Activated naive CD4-positive, alpha-beta T cell treated with Interleukin-2 at 50 U/mL for 16 hours (primary cell): ENCODE data around the gene RNU1-3.
A peak's percentile ranks its signal among the peaks of the same experiment; 100 is the strongest.
"Not testable (repeated sequence)": the region's sequence is repeated elsewhere in the genome, so short reads cannot be mapped to it uniquely, and the experiment has no call there.

Experiments
- DNase-seq: peaks from one replicate; pipeline ENCODE4 v3.0.0-alpha.2; 2020

RNU1-3 gene

DNA sequence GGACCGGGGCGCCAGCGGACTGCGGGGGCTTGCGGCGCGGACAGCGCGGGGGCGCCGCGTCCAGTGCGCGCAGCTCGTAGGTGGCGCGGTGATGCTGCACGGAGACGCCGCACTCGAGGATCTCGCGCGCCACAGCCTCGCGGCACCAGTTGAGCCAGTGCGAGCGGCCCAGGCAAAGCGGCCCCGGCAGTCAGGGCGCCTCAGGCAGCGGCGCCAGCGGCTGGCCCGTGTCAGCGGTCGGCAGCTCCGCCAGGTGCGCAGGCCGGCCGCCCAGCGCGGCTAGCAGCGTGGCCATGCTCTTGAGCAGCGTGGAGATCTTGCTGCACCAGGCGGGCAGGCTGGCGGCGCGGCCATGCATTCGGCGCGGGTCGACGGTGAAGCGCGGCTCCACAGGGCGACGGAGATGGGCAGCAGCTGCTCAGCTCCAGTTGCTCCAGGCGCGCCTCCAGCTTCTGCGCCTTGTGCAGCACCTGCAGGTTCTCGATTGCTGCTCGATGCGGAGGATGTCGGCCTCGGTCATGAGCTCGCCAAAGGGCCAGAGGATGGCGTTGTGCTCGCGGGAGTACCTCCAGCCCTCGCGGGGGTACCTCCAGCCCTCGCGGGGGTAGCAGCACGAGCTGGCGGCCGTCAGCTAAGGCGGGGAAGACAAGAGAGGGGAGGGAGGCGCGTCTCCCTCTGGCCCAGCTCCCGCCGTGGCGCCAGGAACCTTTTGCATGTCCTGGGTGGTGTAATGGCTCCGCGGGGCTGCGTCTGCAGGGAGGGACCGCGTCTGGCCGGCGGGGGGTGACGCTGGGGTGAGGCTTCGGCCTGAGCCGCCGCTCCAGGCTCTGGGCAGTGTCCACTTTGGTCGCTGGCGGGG, 26.9 kb upstream of the RNU1-3 start:
- DNase-seq, result not testable (repeated sequence)

DNA sequence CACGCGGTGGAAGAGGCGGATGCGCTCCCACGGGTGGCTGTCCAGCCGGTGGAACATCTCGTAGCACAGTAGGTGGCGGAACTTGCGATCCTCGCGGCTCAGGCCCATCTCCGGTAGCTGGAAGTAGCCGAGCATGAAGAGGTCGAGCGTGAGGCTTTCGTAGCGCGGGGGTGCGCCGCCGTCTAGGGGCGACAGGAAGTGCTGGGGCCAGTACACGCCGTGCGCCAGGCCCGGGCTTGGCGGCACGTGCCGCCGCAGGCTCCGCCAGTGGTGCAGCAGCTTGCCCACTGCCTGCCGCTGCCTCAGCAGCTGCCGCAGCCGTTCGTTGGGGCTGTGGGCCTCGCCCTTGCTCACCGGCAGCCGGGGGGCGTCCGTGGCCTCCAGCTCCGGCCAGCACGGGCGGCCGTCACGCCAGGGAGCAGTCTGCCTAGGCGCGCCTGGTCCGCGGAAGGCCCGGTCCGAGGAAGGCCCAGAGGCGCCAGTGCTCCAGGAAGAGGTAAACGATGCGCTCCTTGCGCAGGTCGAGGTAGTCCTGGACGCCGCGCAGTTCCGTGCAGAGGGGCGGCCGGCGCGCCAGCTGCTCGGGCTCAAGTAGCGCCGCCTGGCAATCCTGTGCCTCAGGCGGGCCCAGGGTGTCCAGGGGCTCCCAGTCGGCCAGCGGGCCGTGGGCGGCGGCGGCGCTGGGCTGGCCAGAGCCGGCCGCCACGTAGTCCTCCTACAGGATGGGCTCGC, 26.1 kb upstream of the RNU1-3 start:
- not testable (repeated sequence) for DNase-seq

DNA sequence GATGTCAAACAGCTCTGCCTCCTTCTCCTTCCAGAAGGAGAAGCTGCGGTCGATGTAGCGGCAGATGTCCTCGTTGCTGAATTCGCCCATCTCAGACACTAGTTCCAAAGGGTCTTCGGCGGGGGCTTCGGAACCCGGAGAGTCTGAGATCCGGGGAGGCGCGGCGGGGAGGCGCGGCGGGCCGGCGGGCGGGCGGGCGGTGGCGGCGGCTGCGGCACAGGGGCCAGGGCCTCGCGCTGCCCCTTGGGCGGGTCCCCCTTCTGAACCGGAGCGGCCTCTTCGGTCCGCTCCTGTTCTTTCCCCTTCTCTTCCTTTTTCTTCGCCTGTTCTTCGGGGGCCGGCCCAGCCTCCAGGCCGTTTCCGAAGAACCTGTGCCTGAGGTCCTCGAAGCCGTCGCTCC, 25.5 kb upstream of the RNU1-3 start:
- DNase-seq, result not testable (repeated sequence)

DNA sequence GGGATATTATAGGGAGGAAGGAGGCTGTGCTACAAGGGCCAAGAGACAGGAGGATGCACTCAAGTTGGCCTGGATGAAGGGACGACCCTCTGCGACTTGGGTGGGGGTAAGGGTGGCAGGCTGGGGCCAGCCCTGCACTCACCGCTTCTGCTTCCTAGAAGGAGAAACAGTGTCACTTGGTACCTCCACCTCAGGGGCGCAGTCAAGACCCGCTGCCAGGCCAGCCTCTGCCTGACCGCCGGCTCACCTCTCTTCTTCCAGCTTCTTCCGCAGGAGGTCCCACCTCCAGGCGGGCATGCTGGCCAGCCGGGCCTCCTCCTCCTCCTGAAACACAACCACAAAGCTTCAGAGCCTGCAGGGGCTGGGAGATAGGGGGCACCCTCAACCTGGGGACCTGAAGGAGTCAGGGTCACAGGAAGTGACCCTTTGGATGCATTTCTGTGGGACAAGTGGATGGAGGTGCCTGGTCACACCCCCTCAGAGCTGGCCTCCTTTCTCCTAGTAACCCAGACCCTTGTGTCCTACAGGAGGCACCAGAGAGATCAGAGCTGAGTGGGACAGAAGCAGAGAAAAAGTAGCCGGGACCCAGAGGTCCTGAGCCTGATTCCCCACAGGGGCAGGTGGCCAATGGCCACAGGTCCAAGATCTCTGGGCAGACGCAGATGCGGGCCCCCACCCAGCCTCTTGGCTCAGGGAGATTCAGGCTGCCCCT, 24.4 kb upstream of the RNU1-3 start:
- not testable (repeated sequence) for DNase-seq

DNA sequence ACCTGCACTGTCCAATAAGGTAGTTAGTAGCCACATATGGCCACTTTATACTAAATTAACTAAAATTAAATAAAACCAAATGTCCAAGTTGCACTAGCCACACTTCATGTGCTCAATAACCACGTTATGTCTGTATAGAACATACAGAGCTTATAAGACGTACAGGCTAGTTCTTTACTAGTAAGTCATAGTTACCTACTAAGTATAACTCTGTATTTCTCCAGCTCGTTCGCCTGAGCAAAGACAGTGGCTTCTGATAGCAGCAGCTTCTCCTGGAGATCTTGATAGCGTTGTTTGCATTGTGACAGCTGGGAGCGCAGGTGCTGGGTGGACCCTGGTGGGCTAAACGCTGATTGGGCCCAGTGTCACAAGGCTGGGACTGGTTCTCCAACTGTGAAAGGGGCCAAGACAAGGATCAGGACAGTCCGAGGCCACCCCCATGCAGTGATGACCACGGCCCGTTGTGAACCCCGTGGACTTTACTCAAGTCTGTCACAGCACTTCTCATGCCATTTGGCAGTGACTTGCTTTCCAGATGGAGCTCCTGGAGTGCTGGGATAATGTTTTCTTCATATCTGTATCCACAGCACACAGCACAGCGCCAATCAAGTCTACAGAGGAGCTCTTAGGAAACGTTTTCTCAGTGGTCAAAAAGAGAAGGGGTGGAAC, 20.5 kb upstream of the RNU1-3 start:
- not testable (repeated sequence) for DNase-seq

DNA sequence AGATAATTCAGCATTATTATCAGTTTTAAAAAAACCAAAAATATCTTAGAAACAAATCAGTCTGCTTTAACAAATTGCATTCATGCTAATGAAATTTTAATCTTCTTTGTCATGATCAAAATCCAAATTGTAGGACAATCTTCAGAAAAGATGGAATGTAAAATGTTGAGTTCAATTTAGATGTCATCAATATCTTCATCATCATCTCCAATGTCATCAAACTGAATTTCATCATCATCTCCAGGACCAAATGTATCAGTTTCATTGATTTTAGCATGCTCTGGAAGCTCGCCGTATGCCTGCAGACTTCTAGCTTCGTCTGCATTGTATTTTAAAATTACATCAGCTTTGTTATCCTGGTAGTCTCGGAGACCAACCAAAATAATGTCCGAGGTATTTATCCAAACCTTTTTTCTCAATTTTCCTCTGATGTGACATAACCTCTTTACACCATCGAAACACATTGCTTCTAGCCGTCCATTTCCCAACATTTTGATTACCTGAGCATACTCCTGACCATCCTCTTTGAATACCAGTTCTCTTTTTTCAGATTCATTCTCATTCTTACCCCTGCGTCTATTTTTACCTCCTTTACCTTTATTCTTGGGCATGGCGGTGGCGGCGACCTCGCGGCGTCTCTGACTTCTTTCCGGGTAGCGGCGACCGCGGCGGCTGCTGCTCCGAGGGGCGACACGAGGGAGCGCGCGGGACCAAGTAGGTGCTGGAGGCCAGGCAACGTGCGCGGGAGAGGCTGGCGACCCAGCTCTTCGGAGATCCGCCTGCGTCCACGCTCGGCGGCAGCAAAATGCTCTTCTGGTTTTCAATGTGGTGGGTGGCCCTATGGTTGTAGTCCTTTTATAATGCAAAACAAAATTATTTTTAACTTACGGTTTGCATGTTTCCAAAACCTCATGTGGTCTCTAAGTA, 19.0 kb upstream of the RNU1-3 start:
- not testable (repeated sequence) for DNase-seq

DNA sequence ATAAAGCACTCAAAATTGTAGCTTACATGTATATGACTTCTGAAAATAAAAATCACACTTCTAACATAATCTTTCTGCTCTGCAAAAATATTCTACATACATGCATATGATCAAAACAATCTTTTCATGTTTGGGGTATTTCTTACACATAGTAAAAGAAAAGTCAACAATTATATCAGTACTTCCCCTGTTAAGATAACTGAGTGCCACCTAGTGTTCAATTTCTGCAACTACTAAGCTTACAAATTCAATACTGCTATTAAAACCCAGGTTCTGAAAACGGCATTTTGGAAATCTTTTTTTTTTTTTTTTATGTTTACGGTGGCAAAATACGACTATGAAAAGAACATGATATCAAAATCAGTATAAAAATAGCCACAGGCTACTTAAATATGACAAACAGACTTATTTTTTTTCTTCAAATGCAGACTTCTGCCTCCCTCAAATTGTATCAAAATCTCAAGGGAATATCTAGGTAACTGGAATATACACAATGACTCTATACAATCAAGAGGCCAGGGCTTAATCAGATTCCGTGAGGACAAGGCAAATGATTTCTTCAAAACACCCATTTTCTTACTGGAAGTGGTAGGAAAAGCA, 18.1 kb upstream of the RNU1-3 start:
- DNase-seq, result not testable (repeated sequence)

DNA sequence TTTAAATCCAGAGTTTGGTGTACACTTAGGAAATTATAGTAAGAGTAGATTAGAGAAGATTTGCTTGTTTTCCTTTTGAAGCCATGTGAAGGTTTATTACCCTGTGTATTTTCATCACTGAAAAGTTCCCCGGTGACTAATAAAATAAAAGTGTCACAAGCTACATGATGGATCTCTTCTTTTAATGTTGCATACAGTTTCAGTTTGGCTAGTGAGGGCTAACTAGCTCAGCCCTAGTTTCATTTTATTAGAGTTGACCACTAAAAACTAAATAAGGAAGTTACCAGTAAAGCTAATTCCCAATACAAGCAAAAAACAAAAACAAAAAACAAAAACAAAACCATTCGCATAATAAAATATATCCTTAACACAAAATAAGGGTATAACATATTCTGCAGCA, 17.4 kb upstream of the RNU1-3 start:
- DNase-seq, result not testable (repeated sequence)

DNA sequence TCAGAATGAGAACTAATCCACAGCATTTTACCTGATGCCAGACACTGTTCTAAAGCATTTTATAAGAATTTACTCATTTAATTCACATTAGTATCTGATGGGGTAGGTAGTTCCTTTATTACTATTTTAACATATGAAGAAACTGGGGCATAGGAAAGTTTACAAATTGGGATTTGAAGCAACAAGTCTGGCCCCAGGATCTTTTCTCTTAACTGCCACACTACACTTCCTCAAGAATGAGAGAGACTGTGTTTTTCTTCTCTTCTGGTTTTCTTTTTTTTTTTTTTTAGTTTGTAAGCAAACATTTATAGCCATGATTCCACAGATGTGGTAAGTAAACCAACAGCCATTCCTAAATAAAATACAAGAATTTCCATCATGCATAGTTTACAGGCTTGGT, 16.1 kb upstream of the RNU1-3 start:
- DNase-seq, result not testable (repeated sequence)

DNA sequence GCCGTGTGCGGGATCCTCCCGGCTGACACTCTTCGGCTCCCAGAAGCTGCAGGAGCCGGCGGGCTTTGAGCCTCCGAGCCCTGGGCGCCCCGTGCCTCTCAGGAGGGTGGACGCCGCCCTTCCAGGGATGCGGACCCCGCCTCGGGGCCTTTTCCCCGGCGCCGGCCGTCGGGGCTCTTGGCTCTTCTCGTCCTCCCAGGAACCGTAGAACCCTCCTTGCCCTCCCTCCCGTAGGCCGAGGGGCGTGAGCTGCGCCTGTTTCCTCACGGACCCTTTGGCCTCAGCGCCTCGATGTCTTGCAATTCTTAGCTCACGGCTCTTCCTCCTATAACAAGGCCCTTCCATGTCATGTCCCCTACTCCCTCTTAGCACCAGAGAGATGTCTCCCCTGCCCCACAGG, 13.6 kb upstream of the RNU1-3 start:
- not testable (repeated sequence) for DNase-seq

DNA sequence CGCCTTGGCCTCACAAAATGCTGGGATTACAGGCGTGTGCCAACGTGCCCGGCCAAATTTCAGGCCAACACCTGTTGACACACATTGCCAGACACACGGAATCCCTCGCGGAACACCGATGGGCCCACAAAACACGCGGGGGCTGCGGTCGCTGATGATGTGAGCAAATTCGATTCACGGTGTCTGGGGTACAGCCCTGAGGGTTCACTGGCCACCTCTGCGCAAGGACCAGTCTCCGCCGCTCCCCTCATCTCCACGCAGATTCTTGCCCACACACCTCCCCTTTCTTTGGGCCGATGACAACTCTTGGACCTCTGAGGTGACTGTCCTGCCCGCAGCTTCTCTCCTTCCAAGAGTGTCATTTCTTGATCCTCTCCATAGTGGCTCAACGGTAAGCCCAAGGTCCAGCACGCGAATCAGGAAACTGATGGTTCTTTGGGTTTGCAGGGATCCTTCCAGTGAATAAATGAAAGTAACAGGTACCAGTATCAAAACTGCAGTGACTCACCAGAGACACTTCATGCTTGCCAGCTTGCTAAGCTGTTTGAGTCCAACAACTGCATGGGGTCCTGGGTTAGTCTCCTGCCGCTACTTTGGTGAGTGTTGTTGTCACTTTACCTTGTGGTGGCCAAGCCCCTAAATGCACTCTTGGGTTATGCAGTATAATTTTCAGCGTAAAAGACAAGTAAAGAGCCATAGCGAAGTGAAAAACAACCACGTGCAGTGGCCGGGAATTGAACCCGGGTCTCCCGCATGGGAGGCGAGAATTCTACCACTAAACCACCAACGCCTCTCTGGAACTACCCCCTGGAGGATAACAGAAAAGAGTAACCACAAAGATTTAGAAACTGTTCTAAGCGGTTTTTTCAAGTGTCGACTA, 11.0 kb upstream of the RNU1-3 start:
- peak; percentile 66 for DNase-seq

DNA sequence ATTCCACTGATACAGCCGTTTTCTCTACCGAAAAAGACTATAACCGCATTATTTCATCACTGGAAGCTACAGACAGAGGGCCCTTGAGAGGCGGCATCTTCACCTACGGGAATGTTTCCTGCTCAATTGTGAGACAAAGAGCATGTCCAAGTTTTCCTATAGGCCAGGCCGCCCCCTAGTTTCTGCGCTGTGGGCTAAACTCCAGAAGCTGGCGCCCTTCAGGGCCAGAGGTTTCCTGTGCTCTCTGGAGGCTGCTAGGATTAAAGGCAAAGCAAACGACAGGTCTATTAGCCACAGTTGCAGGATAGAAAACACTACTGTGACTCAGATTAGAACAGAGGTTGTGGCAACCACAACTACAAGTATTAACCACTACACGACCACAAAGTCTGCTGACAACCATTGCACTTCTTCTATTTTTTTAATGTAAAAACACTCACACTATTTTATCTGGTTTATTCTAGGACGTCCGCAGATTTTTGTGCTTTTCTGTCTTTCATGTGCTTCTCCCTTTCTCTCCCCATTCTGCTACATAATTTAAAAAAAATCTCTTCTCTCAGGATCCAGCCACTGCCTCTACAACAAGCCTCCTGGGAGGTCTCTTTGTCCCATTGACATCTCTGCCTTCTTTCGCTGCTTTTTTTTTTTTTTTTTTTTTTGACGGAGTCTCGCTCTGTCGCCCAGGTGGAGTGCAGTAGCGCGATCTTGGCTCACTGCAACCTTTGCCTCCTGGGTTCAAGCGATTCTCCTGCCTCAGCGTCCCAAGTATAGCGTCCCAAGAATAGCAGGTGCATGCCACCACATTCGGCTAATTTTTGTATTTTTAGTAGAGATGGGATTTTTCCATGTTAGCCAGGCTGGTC, 10.1 kb upstream of the RNU1-3 start:
- DNase-seq, result not testable (repeated sequence)

DNA sequence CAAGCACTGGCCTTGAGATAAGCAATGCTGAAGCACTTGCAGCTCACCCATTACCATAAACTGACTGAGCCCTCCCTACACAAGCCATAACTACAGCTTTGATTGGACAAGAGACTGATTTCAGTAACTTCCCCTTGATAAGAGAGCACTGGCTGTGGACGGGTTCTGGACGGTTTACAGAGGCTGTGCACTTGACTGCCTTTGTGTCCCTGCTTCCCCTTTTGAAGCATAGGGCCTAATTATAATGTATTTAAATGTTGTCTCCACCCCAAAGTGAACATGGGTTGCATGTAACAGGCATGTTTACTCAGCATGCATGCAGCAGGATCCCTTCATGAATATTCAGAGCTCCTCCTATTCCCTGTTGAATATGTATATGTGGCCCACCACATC, 8.4 kb upstream of the RNU1-3 start:
- DNase-seq, result not testable (repeated sequence)

DNA sequence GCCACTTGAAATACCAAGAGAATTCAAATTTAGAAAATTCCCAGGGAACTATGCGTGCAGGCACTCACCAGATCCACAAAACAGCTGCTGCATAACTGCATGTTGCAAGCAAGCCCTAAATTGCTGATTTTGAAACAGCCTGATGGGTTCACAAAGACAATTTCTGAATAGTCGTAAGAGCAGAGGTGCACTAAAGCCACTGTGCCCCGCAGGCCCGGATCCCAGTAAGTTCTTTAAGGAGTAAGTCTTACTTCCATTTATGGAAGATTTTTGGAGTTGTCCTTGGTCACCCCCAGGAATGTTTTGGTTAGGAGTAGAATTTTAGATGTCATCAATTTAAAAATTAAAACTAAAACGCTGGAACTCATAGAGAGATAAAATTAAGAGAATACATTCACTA, 7.2 kb upstream of the RNU1-3 start:
- not testable (repeated sequence) for DNase-seq

DNA sequence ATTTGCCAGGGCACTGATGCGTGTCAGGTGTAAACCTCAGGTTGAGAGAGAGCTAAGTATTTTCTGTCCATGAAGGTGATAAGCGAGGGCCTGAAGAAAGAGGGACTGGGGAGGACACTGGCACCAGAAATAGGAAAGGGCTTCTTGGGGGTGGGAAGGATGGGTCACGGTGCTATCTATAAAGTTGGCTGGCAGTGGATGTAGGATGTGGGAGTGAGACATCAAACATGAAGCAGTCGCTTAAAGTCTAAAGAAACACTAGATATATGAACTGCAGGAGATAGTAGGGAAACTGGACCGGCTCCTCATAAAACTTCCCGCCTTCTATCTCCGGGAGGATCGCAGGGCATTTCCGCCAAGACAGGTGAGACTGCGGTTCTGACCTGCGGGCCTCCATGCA, 912 bp downstream of the RNU1-3 start:
- not testable (repeated sequence) for DNase-seq

DNA sequence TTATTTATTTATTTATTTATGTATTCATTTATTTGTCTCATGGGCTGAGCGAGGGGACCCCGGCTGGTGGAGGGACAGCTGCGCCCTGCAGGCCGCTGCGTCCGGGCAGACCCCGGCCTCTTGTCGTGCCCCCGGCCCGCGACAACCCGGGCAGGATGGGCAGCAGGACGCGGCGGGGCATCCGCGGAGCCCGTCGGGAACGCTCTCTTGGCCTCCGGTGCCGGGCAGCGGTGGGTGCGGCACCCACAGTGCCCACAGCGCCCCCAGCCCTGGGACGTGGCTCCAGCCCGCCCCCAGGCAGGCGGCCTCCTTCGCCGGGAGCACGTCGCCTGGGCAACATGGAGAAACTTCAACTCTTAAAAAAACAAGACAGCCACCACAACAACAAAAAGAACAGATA, 8.5 kb downstream of the RNU1-3 start:
- not testable (repeated sequence) for DNase-seq

DNA sequence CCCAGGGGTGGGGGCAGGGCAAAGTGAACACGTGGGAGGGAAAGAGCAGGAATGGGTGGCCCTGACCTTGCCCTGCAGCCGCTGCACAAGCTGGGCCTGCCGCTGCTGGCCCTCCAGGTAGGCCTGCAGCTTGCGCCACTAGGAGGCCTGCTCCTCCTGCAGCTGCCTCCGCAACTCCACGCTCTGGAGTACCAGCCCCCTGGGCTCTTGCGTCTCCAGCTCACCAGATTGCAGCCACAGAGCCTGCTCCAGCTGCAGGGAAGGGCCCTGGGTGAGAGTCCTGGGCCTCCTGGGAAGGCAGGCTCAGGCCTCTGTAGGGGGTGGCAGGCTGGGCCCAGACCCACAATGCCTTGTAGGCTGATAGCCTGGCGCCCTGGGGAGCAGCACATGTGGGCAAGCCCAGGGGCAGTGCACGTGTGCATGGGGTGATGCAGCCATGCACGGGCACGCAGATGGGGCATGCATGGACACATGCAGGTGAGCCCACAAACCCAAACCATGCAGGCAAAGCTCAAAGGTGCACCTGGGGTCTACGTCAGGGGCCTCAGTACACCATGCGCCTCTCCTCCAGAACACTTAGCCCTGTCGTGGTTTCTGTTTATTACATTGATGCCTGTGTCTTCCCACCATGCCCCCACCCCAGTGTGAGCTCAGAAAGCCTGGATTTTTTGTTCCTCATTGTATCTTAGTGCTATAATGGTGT, 9.6 kb downstream of the RNU1-3 start:
- DNase-seq, result not testable (repeated sequence)

DNA sequence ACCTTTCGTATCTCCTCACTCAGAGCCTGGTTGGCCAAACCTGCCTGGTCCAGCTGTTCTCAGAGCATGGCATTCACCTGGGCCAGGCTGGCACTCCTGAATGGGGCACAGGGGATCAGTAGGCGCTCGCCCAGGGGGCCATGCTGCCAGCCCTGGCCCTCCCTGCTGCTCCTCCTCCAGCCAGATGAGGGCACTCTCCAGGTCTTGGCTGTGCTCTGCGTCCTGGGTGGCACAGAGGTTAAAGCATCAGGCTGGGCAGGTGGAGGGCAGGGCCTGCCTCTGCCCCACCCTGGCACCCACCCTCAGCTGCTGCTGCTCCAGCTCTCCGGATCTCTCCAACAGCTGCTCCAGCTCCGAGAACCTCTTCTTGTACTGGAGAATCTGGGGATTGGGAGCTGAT, 10.2 kb downstream of the RNU1-3 start:
- not testable (repeated sequence) for DNase-seq

DNA sequence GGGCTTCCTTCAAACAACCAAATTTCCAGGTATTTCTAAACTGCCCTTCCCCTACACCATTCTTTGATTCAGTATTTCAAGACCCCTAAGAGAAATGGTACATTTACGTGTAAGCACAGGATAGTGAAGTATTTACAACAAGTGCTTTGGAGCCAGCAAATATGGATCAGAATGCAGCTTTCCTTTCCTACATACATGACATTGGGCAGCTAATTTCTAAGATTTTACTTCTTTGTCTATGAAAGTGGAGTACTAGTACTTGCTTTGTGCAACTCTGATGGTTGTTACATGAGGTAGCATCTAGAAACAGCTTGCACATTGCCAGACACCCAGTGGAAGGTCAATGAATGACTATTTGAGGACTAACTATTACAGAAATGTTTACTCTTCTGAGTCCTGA, 15.2 kb downstream of the RNU1-3 start:
- DNase-seq, result not testable (repeated sequence)
